GM06990 (cell line): ENCODE measurements around the gene CRYBG3.

Experiments
- DNase-seq: peaks from one replicate; pipeline ENCODE4 v3.0.0-alpha.2; 2011; ENCODE audit not compliant: insufficient read length; ENCODE audit errors: extremely low read depth
- H3K27me3 ChIP-seq: replicated peaks from 2 replicates; pipeline ENCODE4 v1.6.0; 2011; ENCODE audit warnings: low read length; ENCODE audit not compliant: control insufficient read depth, insufficient read depth
- H3K36me3 ChIP-seq: 2 replicates; pipeline ENCODE4 v1.5.1; 2011; ENCODE audit warnings: low read length; ENCODE audit not compliant: control insufficient read depth, insufficient read depth
- H3K4me3 ChIP-seq: replicated peaks from 2 replicates; pipeline ENCODE4 v1.5.1; 2011; ENCODE audit warnings: low read depth, mild to moderate bottlenecking, control low read depth, low read length
- CTCF ChIP-seq: IDR thresholded peaks from 2 replicates; pipeline ENCODE4 v1.5.1; 2011; ENCODE audit warnings: low read length, control low read depth, mild to moderate bottlenecking, inconsistent platforms; ENCODE audit not compliant: insufficient read depth, poor library complexity, severe bottlenecking

CRYBG3 gene

GRCh38 chr3:97948351-97949109 lies 126.7 kb downstream of the CRYBG3 start:
- peaks cover 16% of the 10 kb centered on the region for H3K36me3 ChIP-seq
- no peak for TF ChIP-seq CTCF
- no peak overlapping the region for H3K4me3 ChIP-seq
- H3K27me3 ChIP-seq = no peaks in the 10 kb centered on the region
- DNase-seq = no peak

GRCh38 chr3:97949110-97949485 lies 127.3 kb downstream of the CRYBG3 start:
- no peak for TF ChIP-seq CTCF
- Histone ChIP-seq H3K27me3 (no peaks in the 10 kb centered on the region), H3K4me3 (no peak overlapping the region), H3K36me3 (peaks cover 17% of the 10 kb centered on the region)
- DNase-seq = no peak

- DNase-seq = no peak
- Histone ChIP-seq H3K27me3 (no peaks in the 10 kb centered on the region), H3K4me3 (no peak overlapping the region), H3K36me3 (peaks cover 18% of the 10 kb centered on the region)
- no peak for TF ChIP-seq CTCF
These were observed 127.9 kb downstream of the CRYBG3 start for GRCh38 chr3:97949743-97950142.

GRCh38 chr3:97950360-97950759 lies 128.5 kb downstream of the CRYBG3 start:
- DNase-seq = no peak
- H3K4me3 ChIP-seq = no peak overlapping the region
- H3K36me3 ChIP-seq = peaks cover 18% of the 10 kb centered on the region
- no peaks in the 10 kb centered on the region for H3K27me3 ChIP-seq
- TF ChIP-seq CTCF = no peak

GRCh38 chr3:97952280-97952679 lies 130.5 kb downstream of the CRYBG3 start:
- Histone ChIP-seq H3K27me3 (no peaks in the 10 kb centered on the region), H3K36me3 (peaks cover 17% of the 10 kb centered on the region), H3K4me3 (no peak overlapping the region)
- no peak for TF ChIP-seq CTCF
- no peak for DNase-seq

- Histone ChIP-seq H3K36me3 (peaks cover 21% of the 10 kb centered on the region), H3K27me3 (no peaks in the 10 kb centered on the region), H3K4me3 (no peak overlapping the region)
- DNase-seq = no peak
- no peak for TF ChIP-seq CTCF
These were observed 131.1 kb downstream of the CRYBG3 start for GRCh38 chr3:97952872-97953271.
